Activated T-cell treated with anti-CD3 and anti-CD28 coated beads, Interleukin-2, amount 50 U/mL, for 48 hours (primary cell): ENCODE measurements around the gene NFKBIZ.
"Not testable (repeated sequence)": the region's sequence is repeated elsewhere in the genome, so short reads cannot be mapped to it uniquely, and the experiment has no call there.

Source experiments
- DNase-seq, 2 experiments: peaks; one replicate each; pipeline ENCODE4 v3.0.0-alpha.2; 2020

The NFKBIZ gene

DNA sequence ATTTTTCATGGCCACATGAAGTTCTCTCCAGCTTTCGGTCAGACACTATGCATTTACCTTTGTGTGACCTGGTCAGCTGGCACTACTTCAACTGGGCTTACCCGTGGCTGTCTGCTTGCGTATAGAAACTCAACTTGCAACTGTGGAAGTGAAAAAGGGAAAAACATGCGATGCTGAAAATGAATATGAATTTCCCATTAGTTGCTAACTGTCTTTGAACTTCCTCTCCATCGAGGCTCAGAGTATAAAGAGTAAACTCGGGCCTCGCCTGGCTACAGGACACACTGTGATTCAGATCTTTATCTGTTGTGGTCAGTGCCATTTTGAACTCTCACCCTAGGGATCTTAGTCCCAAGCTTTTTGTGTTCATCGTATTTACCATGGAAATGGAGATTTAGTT, 26.8 kb downstream of the NFKBIZ start:
- DNase-seq = no peak

DNA sequence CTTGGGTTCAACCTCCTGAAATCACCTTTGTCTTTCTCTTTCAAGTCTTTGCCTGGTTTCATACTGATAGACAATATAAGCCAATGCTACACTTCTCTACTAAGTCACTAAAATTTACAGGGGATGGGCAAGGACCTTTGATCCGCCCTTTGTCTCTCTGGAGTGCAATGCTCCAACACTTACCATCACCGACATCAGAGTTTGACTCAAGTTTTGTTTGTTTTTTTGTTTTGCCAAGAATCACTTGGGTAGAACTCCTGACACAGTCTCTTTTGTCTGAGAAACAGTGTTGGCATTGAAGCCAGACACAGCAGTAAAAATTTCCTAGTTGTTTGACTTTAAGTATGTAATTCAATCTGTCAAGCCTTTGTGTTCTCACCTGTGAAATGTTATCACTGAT, 29.3 kb downstream of the NFKBIZ start:
- DNase-seq = no peak

DNA sequence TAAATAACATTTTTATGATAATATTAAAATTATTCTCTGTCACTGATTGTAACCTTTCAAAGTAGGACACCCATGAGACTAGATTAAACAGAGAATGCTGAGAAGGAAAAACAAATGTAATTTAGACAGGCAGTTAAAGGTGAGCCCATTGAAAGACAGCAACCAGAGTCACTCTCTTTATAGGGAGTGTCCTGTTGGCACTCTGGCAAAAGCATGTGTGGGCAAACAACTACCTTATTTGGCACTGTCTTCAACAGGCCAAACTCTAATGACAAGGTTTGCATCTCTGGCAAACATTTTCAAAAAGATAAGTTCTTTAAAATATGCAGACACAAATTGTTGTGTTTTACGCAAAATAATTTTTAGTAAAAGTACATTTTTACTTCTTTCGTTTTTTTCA, 29.8 kb downstream of the NFKBIZ start:
- no peak for DNase-seq

DNA sequence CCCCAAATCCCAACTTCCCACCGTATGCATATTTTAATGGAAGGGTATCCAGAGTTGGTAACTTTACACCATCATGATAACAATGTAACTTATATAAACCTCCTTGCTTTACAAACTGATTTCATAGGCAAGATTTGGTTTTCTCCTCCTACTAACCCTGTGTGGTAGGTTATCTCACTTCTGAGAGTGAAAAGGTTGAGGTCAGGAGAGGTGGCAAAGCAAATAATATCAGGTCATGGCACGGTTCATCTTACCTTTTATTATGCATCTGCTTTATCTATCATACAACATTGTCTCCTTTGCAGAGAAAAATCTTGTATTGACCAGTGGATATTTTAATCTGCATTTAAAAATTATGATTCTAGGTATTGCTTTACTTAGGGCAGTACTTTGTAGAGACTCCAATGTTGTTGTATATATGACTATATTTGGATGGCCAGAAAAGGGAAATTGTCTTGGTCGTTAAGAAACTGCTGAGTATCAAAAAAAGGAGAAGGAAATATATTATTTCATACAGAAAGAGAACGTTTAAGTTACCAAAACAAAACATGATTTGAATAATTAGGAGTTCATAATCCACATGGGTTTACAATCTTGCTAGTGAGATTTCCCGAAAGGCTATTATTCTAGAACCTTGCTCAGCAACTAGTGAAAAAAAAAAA, 30.4 kb downstream of the NFKBIZ start:
- no peak for DNase-seq

DNA sequence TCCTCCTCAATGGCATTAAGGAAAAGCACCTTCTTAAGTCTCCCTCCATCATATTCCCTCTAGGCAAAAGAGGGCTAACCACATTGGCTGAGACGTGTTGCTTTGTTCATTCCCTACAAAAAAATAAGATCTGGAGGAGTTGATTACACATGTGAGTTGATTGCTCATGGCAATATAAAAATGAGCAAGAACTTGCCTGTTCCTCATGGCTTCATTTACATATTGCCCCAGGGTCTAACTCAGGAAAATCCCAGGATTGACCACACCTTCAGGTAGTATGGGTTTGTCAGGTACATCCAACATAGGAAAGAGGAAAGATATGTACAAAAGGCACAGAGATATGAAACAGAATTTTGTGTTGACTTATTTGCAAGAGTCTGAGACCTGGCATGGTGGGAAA, 35.5 kb downstream of the NFKBIZ start:
- no peak for DNase-seq

DNA sequence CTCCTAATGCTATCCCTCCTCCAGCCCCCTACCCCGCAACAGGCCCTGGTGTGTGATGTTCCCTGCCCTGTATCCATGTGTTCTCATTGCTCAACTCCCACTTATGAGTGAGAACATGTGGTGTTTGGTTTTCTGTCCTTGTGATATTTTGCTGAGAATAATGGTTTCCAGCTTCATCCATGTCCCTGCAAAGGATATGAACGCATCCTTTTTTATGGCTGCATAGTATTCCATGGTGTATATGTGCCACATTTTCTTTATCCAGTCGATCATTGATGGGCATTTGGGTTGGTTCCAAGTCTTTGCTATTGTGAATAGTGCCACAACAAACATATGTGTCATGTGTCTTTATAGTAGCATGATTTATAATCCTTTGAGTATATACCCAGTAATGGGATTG, 36.3 kb downstream of the NFKBIZ start:
- DNase-seq = not testable (repeated sequence)

DNA sequence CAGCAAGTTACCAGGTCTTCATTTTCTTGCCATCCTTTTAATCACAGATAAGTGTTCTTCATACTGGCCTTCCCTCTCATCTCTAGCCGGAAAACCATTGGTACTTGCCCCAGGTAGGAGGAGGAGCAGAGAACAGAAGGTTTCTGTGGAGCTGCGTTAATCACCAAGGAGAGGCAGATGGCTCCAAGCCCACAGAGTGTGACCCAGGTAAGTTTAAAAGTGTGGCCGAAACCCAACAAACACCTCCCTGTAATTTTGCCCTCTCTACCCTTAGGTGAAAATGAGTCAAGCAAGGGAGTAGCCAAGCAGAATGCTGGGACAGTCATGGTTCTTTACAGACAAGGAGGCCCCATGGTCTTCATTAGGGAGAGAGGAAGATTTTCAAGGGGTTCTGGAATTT, 37.3 kb downstream of the NFKBIZ start:
- DNase-seq = no peak

DNA sequence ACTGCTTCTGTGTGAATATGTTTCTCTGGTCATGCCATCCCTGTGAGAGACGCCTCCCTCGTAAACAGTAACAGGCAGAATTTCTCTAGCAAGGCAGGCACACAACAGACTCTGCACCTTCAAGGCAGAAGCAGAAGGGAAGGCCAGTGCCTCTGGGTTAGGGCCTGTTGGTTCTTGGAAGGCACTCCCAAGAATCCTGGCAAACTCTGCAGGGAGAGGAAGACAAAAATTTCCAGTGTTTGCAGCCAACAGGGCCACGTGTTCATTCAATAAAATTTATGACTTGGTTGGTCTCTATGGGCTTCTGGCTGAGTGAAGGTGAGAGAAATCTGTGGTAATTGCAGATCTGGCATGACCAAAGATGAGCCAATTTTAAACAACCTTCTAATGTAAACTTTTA, 39.3 kb downstream of the NFKBIZ start:
- no peak for DNase-seq

DNA sequence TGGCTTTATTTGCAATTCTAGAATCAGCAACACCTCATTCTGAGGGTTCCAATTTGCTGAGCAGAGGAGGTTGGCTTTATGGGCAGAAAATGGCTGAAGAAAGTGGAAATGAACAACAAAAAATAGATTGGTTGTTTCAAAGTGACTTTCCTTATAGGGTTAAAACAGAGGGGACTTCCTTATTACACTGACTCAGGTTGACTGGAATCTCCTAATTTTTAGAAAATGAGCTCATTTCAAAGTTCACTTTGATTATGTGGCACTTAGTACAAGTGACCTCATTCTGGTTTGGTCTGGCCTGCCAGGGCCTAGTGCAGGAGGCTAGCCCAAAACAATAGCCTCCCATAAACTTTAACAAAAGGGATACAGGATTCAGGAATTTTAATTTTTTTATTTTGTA, 41.4 kb downstream of the NFKBIZ start:
- no peak for DNase-seq

DNA sequence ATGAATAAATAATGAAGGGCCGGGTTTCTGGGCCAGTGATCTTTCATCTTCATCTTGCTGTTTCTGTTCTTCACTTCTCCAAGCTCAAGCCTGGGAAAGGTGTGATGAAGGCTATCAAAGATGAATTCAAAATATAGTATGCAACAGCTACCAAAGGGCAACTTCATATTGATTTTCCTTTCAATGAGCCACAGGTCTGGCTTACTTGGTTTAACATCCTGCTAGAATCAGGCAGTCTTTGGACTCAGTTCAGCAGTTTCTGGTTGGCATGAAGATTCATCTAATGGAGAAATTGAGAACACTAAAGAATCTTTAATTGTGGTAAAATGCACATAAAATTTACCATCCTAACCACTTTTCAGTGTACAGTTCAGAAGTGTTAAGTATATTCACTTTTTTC, 43.3 kb downstream of the NFKBIZ start:
- no peak for DNase-seq

DNA sequence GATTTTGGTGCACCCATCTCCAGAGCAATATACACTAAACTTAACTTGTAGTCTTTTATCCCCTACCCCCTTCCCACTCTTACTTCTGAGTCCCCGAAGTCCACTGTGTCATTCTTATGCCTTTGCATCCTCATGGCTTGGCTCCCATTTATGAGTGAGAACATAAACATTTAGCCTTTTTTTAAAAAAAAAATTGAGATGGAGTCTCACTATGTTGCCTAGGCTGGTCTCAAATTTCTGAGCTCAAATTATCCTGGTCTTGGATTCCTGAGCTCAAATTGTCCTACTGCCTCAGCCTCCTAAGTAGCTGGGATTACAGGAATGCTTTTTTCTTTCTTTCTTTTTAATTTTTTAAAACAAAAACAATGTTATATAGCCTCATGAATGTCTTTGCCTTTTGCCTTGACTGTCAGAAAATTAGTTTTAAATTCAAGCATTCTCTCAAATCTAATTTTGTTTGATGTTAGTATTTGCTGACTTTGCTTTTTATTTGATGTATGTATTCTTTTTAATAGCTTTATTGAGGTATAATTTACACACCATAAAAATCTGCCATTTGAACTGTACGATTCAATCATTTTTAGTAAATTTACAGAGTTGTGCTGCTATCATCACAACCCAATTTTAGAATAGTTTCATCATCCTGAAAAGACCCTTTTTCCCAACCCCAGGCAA, 46.9 kb downstream of the NFKBIZ start:
- no peak for DNase-seq

DNA sequence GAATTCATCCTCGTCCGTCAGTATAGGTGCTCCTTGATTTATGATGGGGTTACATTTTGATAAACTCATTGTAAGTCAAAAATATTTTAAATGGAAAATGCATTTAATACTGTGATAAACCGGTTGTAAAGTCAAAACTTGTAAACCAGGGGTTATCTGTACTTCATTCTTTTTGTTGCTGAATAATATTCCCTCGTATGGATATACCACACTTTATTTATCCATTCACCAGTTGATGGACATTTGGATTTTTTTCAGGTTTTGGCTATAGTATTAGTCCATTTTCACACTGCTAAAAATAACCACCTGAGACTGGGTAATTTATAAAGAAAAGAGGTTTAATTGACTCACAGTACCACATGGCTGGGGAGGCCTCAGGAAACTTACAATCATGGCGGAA, 47.7 kb downstream of the NFKBIZ start:
- DNase-seq = no peak

DNA sequence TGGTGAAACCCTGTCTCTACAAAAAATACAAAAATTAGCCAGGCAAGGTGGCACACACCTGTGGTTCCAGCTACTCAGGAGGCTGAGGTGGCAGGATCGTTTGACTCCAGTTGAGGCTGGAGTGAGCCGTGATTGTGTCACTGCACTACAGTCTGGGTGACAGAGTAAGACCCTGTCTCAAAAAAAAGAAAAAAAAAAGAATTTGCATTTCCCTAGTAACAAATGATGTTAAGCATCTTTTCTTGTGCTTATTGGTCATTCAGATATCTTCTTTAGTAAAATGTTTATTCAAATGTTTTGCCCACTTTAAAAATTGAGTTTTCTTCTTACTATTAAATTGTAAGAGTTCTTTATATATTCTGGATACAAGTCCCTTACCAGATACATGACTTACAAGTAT, 48.7 kb downstream of the NFKBIZ start:
- DNase-seq = no peak

DNA sequence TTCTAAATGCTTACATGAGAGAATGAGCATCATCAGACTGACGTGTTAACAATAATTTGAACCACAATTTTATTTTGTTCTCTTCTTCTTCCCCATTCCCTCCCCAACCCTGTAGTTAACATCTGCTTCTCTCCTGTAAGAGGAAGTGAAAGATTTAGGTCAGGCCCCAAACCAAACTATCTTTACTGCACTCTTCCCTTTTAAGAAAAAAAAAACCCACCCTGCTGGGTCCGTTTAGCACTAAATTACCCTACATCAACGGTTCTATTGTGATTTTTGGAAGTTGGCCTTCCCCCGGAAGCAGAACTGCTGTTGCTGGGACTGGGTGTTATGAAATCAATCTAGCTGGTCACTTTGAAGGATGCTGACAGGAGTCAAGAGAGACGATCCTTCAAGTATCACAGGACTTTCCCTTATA, 49.4 kb downstream of the NFKBIZ start:
- no peak for DNase-seq

DNA sequence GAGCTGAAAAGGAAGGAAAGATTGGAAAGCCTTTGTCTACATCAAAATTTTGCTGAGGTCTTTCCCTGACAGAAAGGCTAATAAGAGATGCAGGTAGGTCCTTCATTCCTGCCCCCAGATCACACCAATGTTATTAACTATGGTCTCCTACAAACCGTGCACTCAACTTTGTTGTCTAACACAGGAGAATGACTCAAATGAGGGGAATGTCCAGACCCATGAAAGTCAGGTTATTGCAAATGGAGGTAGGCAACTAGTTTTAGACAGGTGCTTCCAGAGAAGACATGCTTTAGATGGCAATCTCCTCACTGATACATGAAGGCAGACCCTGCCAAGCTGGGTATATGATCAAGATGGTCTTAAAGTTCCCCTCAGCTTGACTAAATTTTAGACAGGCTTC, 51.0 kb downstream of the NFKBIZ start:
- no peak for DNase-seq

DNA sequence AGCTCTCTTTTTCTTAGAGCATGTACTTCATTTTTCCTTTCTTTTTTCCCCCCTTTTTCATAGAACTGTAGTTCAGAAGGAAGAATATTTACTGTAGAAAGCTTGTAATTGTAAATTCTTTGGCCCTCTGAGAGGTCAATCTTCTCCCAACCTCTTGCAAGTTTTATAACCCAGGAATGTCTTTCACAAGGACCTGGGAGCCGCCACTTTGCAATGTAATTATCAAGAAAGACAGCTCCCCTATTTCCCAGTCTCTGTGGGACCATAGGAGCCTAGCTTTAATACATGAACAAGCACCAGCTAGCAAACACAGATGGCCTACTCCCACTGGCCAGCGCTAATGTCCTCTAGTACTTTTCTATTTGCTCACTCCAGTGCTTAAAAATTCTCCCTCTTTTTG, 51.4 kb downstream of the NFKBIZ start:
- no peak for DNase-seq

DNA sequence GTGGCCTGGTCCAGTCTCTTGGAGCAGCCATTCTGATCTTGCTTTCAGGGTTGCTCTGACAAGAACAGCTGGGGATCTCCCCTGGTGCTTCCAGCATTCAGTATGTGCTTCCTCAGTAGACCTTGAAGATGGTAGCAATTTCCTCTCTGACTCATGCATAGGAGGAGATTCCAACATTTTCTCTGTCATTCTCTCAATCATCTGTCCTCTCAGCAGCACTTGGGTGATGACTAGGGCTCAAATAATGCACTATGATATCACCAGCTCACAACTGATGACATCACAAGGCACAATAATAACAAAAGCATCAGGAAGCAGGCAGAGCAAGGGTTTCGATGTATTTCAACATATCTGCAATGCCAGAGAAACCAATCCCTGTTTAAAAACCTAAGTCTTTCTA, 52.7 kb downstream of the NFKBIZ start:
- DNase-seq = no peak

DNA sequence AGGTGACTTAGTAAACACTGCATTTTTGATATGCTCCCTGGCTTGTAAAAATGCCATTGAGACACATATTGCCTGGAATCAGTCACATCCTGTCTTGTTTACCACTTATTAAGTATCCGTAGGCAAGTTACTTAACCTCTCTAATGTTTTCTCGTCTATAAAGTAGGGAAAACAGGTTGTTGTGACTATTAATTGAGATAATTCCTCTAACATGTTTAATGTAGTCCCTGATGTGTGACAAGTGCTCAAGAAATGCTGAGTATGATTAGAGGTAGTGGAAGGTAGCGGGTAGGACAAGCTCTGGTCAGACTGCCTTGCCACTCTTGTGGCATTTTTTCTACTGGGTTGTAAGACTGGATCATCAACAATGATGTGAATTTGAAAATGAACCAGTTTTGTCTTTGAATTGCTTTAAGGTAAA, 54.1 kb downstream of the NFKBIZ start:
- no peak for DNase-seq

DNA sequence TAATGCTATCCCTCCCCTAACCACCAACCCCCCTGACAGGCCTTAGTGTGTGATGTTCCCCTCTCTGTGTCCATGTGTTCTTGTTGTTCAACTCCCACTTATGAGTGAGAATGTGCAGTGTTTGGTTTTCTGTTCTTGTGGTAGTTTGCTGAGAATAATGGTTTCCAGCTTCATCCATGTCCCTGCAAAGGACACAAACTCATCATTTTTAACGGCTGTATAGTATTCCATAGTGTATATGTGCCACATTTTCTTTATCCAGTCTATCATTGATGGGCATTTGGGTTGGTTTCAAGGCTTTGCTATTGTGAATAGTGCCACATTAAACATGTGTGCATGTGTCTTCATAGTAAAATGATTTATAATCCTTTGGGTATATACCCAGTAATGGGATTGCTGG, 56.3 kb downstream of the NFKBIZ start:
- DNase-seq = not testable (repeated sequence)
